H1 (cell line): Measurements from ENCODE around the gene C6orf62. TPM values are rescaled to one million over a fixed set of nuclear protein-coding genes. Genes with fewer than 3 reads are reported as not detected.

Source experiments
- CHD1 ChIP-seq: IDR thresholded peaks from 2 replicates; pipeline ENCODE4 v1.6.1; 2012; ENCODE audit warnings: low read depth, low read length, improper control_type of control experiment
- E2F6 ChIP-seq: IDR thresholded peaks from 2 replicates; pipeline ENCODE4 v1.6.1; 2012; ENCODE audit warnings: inconsistent platforms
- MAX ChIP-seq: IDR thresholded peaks from 2 replicates; pipeline ENCODE4 v1.6.1; 2012; ENCODE audit warnings: inconsistent platforms
- SUZ12 ChIP-seq: fragments of 200-600 bp; sonication (generic); IDR thresholded peaks from 2 replicates; pipeline ENCODE4 v1.6.1; 2012; ENCODE audit warnings: mild to moderate bottlenecking, inconsistent platforms, low read length, moderate library complexity, mixed read lengths
- ZNF274 ChIP-seq: IDR thresholded peaks from 2 replicates; pipeline ENCODE4 v1.7.0; 2012; ENCODE audit warnings: low read length, borderline replicate concordance; ENCODE audit errors: extremely low read depth
- polyA plus RNA-seq, 7 experiments: library from polyadenylated mRNA; depleted of rRNA in 3 of 7; stranded (reverse) in 5 of 7; unstranded in 2 of 7; fragments of >200 nt in 5 of 7; fragments of 200-250 nt in 2 of 7; gene quantifications; 1 replicate in 5 of 7; 2 replicates in 1 of 7; 4 replicates in 1 of 7; pipeline versions ENCODE4 v1.2.1 to v1.2.3, GENCODE V29; 2011 to 2013; ENCODE audit warnings: missing spikeins in 2 of 7, mixed read lengths in 2 of 7
- total RNA-seq: library from RNA; stranded (reverse); fragmentation: NEBNext Ultra II Directional; extraction: Animal tissue kit (Norgen Biotek cat#: 25700); gene quantifications from 2 replicates; pipeline ENCODE4 v1.2.1, GENCODE V29; 2021

Gene C6orf62
- total and polyA plus RNA-seq, 2 of the 8 experiments (the other 6 are each of a cell fraction or from before 2014, with no cell fraction given) = 25.6 to 101 TPM

DNA sequence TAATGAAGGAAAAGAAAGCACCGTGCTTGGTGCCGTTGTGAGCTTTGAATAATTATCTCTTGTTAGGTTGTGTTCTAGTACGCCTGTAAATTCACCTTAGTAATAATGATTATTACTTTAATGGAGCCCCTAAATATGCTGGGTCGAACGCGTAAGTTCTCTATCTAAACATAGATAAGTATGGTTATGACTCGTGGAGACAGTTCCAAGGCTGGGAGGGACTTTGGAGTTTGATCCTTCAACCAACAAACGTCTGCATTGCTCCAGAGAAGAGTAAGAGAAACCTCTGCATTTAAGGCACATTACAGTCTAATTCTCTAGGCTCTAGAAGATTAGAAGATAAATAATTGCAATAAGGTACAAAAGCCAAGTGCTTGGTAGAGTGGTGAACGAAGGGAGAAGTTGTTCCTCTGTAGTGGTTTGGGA is 51.6 kb downstream of the C6orf62 start (continued):
- TF ChIP-seq E2F6 = no peak
- no peak for TF ChIP-seq MAX
- TF ChIP-seq SUZ12 = no peak
- TF ChIP-seq CHD1 = no peak
- no peak for TF ChIP-seq ZNF274
